Measurements from ENCODE around the gene UBE2V1.
"Not testable (repeated sequence)": the region's sequence is repeated elsewhere in the genome, so short reads cannot be mapped to it uniquely, and the experiment has no call there.

UBE2V1 gene

DNA sequence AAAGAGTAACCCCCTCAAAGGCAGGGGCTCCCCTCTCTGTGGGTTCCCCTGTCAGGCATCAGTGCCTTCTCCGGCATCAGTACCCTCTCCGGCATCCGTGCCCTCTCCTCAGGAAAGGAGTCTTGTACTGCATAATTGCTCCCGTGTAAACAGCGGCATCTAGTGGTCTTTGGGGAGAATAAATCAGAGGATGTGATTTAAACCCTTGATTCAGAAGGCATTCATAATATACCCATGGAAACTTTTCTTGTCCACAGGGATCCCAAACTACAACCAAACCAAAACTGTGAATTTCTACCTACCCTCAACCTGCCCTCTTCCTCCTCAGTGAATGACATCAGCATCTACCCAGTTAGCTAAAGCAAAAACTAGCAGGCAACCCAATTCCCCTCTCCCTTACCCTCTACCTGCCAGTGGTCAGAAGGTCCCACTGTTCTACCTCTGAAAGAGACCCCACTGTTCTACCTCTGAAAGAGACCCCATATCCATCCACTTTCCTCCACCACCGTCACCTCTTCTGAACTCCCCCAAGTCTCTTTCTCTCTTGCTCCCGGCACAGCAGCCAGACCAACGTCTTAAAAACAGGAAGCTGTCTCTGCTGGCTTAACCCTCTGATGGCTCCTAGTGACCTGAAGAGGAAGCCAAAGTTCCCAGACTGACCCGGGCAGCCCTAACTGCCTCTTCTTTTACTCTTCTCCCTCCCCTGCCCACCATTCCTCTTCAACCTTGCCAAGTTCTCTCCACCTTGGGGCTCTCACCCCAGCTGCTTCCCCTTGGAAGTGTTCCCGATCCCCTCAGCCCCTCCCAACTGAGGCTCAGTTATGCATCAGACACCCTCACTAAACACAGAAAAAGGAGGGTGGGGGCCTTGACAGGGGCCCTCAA is 27.2 kb downstream of the UBE2V1 start:
- peak; percentile 27 for DNase-seq (ENCODE audit: low read depth)
- no peak overlapping the region for H3K4me3 ChIP-seq (ENCODE audit: low read depth, low read length)
- TF ChIP-seq, protein P1, sequence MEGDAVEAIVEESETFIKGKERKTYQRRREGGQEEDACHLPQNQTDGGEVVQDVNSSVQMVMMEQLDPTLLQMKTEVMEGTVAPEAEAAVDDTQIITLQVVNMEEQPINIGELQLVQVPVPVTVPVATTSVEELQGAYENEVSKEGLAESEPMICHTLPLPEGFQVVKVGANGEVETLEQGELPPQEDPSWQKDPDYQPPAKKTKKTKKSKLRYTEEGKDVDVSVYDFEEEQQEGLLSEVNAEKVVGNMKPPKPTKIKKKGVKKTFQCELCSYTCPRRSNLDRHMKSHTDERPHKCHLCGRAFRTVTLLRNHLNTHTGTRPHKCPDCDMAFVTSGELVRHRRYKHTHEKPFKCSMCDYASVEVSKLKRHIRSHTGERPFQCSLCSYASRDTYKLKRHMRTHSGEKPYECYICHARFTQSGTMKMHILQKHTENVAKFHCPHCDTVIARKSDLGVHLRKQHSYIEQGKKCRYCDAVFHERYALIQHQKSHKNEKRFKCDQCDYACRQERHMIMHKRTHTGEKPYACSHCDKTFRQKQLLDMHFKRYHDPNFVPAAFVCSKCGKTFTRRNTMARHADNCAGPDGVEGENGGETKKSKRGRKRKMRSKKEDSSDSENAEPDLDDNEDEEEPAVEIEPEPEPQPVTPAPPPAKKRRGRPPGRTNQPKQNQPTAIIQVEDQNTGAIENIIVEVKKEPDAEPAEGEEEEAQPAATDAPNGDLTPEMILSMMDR (IDR thresholded peaks at IDR 0.05; ENCODE audit: control insufficient read depth, extremely low read depth, insufficient read depth): peak; percentile 89

DNA sequence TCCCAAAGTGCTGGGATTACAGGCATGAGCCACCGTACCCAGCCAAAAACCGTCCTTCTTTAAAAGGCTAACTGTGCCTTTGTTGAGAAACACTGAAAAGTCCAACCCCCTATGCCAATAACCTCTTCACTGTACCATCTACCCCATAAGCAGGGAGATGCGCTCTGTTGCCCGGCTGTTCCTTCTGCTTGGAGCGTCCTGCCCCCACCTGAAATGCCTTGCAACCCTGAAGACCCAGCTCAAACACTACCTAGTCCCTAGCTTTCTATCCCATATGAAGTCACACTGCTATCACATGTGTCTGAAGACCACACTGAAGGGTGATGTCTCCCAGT is 27.8 kb downstream of the UBE2V1 start:
- DNase-seq (ENCODE audit: low read depth): no peak
- no peak overlapping the region for H3K4me3 ChIP-seq (ENCODE audit: low read depth, low read length)
- TF ChIP-seq, protein P1 (IDR thresholded peaks at IDR 0.05; ENCODE audit: control insufficient read depth, extremely low read depth, insufficient read depth): no peak

DNA sequence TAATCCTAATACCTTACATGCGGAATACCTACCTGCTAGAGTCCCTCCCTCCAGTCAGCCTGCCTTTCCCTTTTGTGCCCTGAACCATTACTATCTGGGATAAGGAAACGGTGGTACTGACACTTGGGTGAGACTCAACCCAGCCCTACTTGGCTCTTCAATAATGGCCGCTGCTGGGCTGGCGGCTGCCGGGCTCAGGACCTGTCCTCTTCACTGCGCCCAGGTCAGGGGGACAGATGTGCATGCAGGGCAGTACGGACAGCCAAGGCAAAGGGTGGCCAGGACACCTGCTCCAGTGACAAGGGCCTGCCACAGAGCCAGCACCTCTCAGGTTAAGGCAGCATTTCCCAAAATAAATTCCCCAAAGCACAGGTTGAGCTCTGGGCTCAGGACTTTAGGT is 29.9 kb downstream of the UBE2V1 start:
- DNase-seq (ENCODE audit: low read depth): no peak
- TF ChIP-seq, protein P1 (IDR thresholded peaks at IDR 0.05; ENCODE audit: control insufficient read depth, extremely low read depth, insufficient read depth): no peak
- no peak overlapping the region for H3K4me3 ChIP-seq (ENCODE audit: low read depth, low read length)

DNA sequence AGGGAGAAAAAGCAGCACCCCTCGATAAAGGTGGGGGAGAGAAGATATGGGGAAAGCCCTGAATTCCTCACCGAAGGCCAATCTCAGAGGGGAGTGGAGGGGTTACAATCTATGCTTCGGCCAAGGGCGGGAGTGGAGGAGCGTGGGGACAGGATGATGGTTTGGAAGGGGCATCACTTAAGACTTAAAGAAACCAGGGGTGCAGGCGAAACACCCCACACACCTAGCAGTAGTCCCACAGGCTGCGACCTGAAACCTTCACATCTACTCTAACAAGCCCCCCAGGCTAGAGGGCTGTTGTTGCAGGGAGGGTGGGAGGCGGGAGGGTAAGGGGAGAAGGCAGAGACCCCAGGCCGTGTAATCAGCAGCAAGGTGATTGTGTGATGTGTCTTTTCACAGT is 30.9 kb downstream of the UBE2V1 start:
- not testable (repeated sequence) for DNase-seq (ENCODE audit: low read depth); H3K4me3 ChIP-seq (ENCODE audit: low read depth, low read length)

DNA sequence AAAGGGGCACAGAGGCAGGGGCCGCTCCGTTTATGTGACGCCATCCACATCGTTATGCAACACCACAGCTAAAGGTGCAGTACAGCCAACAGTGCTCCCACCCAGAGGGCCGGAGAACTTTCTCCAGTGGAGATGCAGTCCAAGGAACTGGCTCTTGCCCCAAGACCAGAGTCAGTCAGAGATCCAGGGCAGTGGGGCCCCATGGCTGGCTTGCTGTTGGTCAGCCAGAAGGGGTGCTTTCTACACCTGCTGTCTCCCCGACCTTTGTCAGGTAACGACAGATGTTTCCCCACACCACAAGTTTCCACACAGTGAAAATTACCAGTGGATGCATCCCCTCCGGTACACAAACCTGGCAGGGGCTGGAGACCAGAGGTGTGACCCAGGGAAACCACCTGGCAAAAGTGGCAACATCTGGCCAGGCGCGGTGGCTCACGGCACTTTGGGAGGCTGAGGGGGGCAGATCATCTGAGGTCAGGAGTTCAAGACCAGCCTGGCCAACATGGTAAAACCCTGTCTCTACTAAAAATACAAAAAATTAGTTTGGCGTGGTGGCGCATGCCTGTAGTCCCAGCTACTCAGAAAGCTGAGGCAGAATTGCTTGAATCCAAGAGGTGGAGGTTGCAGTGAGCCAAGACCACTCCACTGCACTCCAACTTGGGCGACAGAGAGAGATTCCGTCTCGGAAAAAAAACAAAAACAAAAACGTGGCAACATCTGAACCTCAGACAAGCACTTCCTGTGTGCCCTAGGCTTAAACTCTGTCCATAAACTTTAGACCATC is 34.9 kb downstream of the UBE2V1 start:
- DNase-seq (ENCODE audit: low read depth): no peak
- TF ChIP-seq, protein P1 (IDR thresholded peaks at IDR 0.05; ENCODE audit: control insufficient read depth, extremely low read depth, insufficient read depth): no peak
- no peak overlapping the region for H3K4me3 ChIP-seq (ENCODE audit: low read depth, low read length)

DNA sequence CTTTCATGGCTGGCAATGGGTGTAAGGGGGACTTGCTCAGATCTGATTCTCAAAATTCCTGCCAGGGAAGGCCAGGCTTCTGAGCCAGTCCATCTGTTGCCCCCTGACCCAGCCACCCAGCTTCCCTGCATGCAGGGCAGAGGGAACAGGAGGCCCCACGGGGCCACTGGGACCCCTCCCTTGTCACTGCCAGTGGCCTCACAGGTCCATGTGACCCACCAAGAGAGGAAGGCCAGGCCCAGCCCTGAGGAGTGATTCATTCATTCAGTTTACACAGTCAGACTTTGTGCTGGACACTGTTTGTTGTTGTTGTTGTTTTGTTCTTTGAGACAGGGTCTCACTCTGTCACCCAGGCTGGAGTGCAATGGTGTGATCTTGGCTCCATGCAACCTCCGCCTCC is 39.5 kb downstream of the UBE2V1 start:
- TF ChIP-seq, protein P1 (IDR thresholded peaks at IDR 0.05; ENCODE audit: control insufficient read depth, extremely low read depth, insufficient read depth): no peak
- no peak overlapping the region for H3K4me3 ChIP-seq (ENCODE audit: low read depth, low read length)
- no peak for DNase-seq (ENCODE audit: low read depth)

DNA sequence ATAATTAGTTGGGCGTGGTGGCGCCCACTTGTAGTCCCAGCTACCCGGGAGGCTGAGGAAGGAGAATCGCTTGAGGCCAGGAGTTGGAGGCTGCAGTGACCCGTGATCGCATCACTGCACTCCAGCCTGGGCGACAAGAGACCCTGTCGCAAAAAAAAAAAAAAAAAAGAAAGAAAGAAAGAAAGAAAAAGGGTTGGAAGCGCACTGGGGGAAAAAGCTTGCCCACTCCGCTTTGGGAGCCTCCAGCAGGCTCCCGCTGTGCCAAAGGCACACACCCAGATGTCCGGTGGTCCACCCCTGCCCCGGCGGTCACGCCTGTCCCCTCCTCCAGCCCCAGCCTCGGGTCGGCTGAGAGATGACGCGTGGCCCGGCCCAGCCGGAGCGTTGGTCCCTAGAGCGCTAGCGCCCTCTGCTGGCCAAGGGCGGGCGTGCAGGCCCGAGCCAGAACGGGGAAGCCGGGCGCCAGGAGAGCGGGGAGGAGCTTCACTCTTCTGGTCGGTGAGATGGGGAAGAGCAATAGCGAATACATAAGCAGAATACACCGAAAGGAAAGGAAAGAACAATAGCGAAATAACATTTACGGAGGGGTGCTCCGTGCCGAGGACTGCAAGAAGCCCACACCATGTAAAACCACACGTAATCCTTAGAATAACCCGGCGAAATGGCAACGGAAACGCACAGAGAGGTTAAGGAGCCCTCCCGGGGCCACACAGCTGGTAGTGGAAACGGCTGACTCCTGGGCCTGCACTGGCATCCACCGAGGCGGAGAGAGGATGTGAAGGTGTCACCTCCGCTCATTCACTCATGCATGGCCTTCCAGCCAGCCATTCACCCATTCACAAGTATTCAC is 41.7 kb downstream of the UBE2V1 start:
- peak; percentile 25 for DNase-seq (ENCODE audit: low read depth)

More for the DNA sequence above, 41.7 kb downstream of the UBE2V1 start:
- H3K4me3 ChIP-seq (ENCODE audit: low read depth, low read length): peak overlapping the region; percentile 16
- TF ChIP-seq, protein P1 (IDR thresholded peaks at IDR 0.05; ENCODE audit: control insufficient read depth, extremely low read depth, insufficient read depth): peak; percentile 98

Data from LNCaP clone FGC (cell line).